Measurements from ENCODE around the gene PTGER1. TPM values are rescaled to one million over a fixed set of nuclear protein-coding genes. Genes with fewer than 3 reads are reported as not detected.

Gene PTGER1
- total and polyA plus RNA-seq, 2 of the 4 experiments (the other 2 are of a cell fraction), result 0.54 to 0.60 TPM

DNA sequence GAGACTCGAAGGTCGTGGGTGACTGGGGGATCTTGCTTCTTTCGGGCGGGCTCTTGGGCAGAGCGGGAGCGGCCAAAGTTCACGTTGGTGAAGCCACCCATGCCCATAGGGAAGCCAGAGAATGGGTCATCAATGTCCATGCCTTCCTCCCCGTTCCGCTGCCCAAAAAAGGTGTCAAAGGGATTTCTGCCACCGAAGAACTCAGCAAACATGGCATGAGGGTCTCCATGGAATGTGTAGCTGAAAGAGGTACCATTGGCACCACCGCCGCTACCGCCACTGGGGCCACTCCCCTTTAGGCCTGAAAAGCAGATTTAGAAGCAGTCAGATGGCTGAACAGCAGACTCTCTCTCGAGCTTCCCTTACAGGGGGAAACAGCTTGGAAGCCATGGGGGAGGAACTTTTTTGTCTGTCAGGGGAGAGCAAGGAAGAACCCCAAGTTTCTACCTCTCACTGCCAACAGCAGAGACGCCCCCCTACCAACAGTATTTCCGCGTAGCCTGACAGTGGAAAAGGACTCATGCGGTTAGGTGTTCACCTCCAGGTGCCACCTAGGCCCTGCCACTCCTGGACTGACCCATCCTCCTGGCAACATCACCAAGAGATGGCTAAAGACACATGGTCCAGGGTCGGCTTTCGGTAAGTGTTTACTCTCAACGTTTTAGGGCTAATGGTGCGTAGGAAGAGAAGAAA lies 41.7 kb upstream of the PTGER1 start:
- H3K4me3 ChIP-seq (ENCODE audit: insufficient read depth, low read depth, low read length), result peak overlapping the region; percentile 85
- peak overlapping the region; percentile 86 for H2BK5ac ChIP-seq (ENCODE audit: low read depth, low read length, poor library complexity, severe bottlenecking)
- peak overlapping the region; percentile 98 for H3K4me2 ChIP-seq (ENCODE audit: low read depth, low read length)
- H4K20me1 ChIP-seq (ENCODE audit: insufficient read depth, low read length), result peaks cover 41% of the 10 kb centered on the region
- peak overlapping the region; percentile 96 for H3K14ac ChIP-seq (replicated peaks; ENCODE audit: low read depth, low read length)
- H3K36me3 ChIP-seq (ENCODE audit: control insufficient read depth, insufficient read depth, low read length), result peaks cover 27% of the 10 kb centered on the region
- no peak overlapping the region for H2BK120ac ChIP-seq (ENCODE audit: low read depth, low read length)
- POLR2A ChIA-PET (ENCODE audit: unreplicated experiment), result no interaction called here
- no peaks in the 10 kb centered on the region for H3K27me3 ChIP-seq (ENCODE audit: control insufficient read depth, insufficient read depth, low read length)
- peaks cover 19% of the 10 kb centered on the region for H3K9me1 ChIP-seq (ENCODE audit: insufficient read depth, low read length)
- H3K56ac ChIP-seq (ENCODE audit: extremely low read depth, insufficient read depth, low read length), result peak overlapping the region; percentile 75
- WGBS, 2 experiments (ENCODE audit: extremely low coverage in 2 of 2, insufficient read length in 1 of 2), result 55% methylated on average over 8 of the region's 22 CpGs; no CpG with 5 or more reads in 1 of the 2 experiments
- H3K27ac ChIP-seq (ENCODE audit: insufficient read depth, low read length), result peak overlapping the region; percentile 78
- dilution Hi-C loops (cut with HindIII; ENCODE audit: low sequenced_read_pairs, unreplicated experiment), result no loop called here
- BruUV-seq (replicated peaks), result no TSS peak
- peak overlapping the region; percentile 98 for H2AK9ac ChIP-seq (replicated peaks; ENCODE audit: low read depth, low read length, poor library complexity)
- H2BK15ac ChIP-seq (ENCODE audit: low read depth, low read length), result no peak overlapping the region
- no peak for DNase-seq
- peak overlapping the region; percentile 83; the same call in 1 of the 2 replicates for H2AK5ac ChIP-seq (ENCODE audit: low read depth, low read length)
- in situ Hi-C loops (cut with MboI; ENCODE audit: low sequenced_read_pairs), result no loop called here
- CTCF ChIA-PET, result interaction anchor here (0.7 kb wide), 1 partner anchor 9 kb away, joined by 3 read pairs; no protein-coding TSS in a partner anchor
- no peak overlapping the region for H2BK20ac ChIP-seq (ENCODE audit: low read depth, low read length)
- H3K23ac ChIP-seq (ENCODE audit: low read depth, low read length), result peak overlapping the region; percentile 87
- peaks cover 16% of the 10 kb centered on the region for H3K4me1 ChIP-seq (ENCODE audit: control insufficient read depth, insufficient read depth, low read length)
- peak overlapping the region; percentile 17; the same call in 1 of the 2 replicates for H4K5ac ChIP-seq (ENCODE audit: low read depth, low read length)
- H4K8ac ChIP-seq (ENCODE audit: low read depth in 2 of 2, low read length in 2 of 2), result peak overlapping the region; percentile 3 to 41; a peak in 1 of 4 replicates
- H3K79me1 ChIP-seq (ENCODE audit: low read depth in 1 of 2, low read length in 2 of 2), result peaks cover 23 to 54% of the 10 kb centered on the region in 2 experiments
- TF ChIP-seq FOS (IDR thresholded peaks at IDR 0.05; ENCODE audit: low read depth, low read length), result no peak
- TF ChIP-seq RCOR1 (IDR thresholded peaks at IDR 0.05; ENCODE audit: insufficient replicate concordance, low read length), result no peak
- TF ChIP-seq RFX5 (IDR thresholded peaks at IDR 0.05; ENCODE audit: low read depth, low read length), result no peak
- TF ChIP-seq, protein P1, sequence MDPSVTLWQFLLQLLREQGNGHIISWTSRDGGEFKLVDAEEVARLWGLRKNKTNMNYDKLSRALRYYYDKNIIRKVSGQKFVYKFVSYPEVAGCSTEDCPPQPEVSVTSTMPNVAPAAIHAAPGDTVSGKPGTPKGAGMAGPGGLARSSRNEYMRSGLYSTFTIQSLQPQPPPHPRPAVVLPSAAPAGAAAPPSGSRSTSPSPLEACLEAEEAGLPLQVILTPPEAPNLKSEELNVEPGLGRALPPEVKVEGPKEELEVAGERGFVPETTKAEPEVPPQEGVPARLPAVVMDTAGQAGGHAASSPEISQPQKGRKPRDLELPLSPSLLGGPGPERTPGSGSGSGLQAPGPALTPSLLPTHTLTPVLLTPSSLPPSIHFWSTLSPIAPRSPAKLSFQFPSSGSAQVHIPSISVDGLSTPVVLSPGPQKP (IDR thresholded peaks at IDR 0.05; ENCODE audit: borderline replicate concordance, low read depth, low read length), result no peak
- TF ChIP-seq CHD1 (IDR thresholded peaks at IDR 0.05; ENCODE audit: low read depth, low read length), result no peak
- 0 out of 2 replicates have a peak, but pooled peaks have one; percentile 11 for TF ChIP-seq MXI1 (IDR thresholded peaks at IDR 0.05; ENCODE audit: borderline replicate concordance, low read depth, low read length)
- TF ChIP-seq, protein P2, sequence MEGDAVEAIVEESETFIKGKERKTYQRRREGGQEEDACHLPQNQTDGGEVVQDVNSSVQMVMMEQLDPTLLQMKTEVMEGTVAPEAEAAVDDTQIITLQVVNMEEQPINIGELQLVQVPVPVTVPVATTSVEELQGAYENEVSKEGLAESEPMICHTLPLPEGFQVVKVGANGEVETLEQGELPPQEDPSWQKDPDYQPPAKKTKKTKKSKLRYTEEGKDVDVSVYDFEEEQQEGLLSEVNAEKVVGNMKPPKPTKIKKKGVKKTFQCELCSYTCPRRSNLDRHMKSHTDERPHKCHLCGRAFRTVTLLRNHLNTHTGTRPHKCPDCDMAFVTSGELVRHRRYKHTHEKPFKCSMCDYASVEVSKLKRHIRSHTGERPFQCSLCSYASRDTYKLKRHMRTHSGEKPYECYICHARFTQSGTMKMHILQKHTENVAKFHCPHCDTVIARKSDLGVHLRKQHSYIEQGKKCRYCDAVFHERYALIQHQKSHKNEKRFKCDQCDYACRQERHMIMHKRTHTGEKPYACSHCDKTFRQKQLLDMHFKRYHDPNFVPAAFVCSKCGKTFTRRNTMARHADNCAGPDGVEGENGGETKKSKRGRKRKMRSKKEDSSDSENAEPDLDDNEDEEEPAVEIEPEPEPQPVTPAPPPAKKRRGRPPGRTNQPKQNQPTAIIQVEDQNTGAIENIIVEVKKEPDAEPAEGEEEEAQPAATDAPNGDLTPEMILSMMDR (conservative IDR thresholded peaks at IDR 0.05; ENCODE audit: low read depth, low read length), result no peak
- peak; percentile 42 for TF ChIP-seq POLR2A (IDR thresholded peaks at IDR 0.05; ENCODE audit: low read depth, low read length)
- no peak for TF ChIP-seq BHLHE40 (IDR thresholded peaks at IDR 0.05; ENCODE audit: low read depth, low read length)
- no peak for TF ChIP-seq CEBPB (IDR thresholded peaks at IDR 0.05; ENCODE audit: low read depth, low read length)
- no peak for TF ChIP-seq MAZ (IDR thresholded peaks at IDR 0.05; ENCODE audit: borderline replicate concordance, low read depth, low read length)
- no peak for TF ChIP-seq MAFK (IDR thresholded peaks at IDR 0.05; ENCODE audit: low read depth, low read length)
- peak overlapping the region; percentile 93 for H3K4ac ChIP-seq (ENCODE audit: low read depth, low read length)
- H3K18ac ChIP-seq (ENCODE audit: low read depth, low read length), result peak overlapping the region; percentile 61; the same call in 1 of the 2 replicates
- no peak for ATAC-seq (ENCODE audit: low read depth)
- intact Hi-C loops (cut with micrococcal nuclease), result no loop called here
- H3K9me3 ChIP-seq (ENCODE audit: control insufficient read depth, insufficient read depth, low read length), result no peaks in the 10 kb centered on the region
- peak overlapping the region; percentile 87 for H3K9ac ChIP-seq (ENCODE audit: low read depth, low read length)
- H4K91ac ChIP-seq (ENCODE audit: insufficient read depth, low read depth, low read length), result peak overlapping the region; percentile 71
- no peak overlapping the region for H2AFZ ChIP-seq (replicated peaks; ENCODE audit: low read length, poor library complexity)
